CD14-positive monocyte (primary cell): ENCODE data around the gene TDRD6. TPM values are rescaled to one million over a fixed set of nuclear protein-coding genes. Genes with fewer than 3 reads are reported as not detected.

Experiments
- DNase-seq, 3 donors: peaks; one replicate each; pipeline ENCODE4 v3.0.0-alpha.2; 2011 to 2022
- H2AFZ ChIP-seq: 2 replicates; pipeline ENCODE4 v1.6.0; 2012; ENCODE audit warnings: mild to moderate bottlenecking, low read depth, low read length, inconsistent platforms; ENCODE audit not compliant: insufficient read depth, poor library complexity, severe bottlenecking
- H3K27ac ChIP-seq, 2 donors: 1 replicate in 1 of 2; 2 replicates in 1 of 2; pipeline ENCODE4 v1.5.1; 2012 to 2013; ENCODE audit warnings: low read length in 2 of 2, control low read depth in 1 of 2, inconsistent platforms in 1 of 2, low read depth in 1 of 2, mild to moderate bottlenecking in 1 of 2
- H3K27me3 ChIP-seq, 2 donors: one replicate each; pipeline versions ENCODE4 v1.6.0 to v1.6.1; 2011 to 2013; ENCODE audit warnings: low read length in 2 of 2; ENCODE audit not compliant: control insufficient read depth in 2 of 2, insufficient read depth in 2 of 2
- H3K36me3 ChIP-seq, 2 donors: replicated peaks in 1 of 2; 1 replicate in 1 of 2; 2 replicates in 1 of 2; pipeline versions ENCODE4 v1.5.1 to v1.6.1; 2012 to 2013; ENCODE audit warnings: low read length in 2 of 2, control low read depth in 1 of 2, inconsistent platforms in 1 of 2, mild to moderate bottlenecking in 1 of 2; ENCODE audit not compliant: insufficient read depth in 2 of 2, control insufficient read depth in 1 of 2
- H3K4me1 ChIP-seq, 2 donors: 1 replicate in 1 of 2; 2 replicates in 1 of 2; pipeline versions ENCODE4 v1.5.1 to v1.6.1; 2012 to 2013; ENCODE audit warnings: low read length in 2 of 2, control low read depth in 1 of 2, inconsistent platforms in 1 of 2, mild to moderate bottlenecking in 1 of 2, moderate library complexity in 1 of 2; ENCODE audit not compliant: insufficient read depth in 2 of 2, control insufficient read depth in 1 of 2
- H3K4me2 ChIP-seq: replicated peaks from 2 replicates; pipeline ENCODE3; 2012; ENCODE audit warnings: low read length, moderate library complexity, mild to moderate bottlenecking; ENCODE audit not compliant: poor library complexity, severe bottlenecking; ENCODE audit errors: extremely low read depth
- H3K4me3 ChIP-seq, 3 experiments: fragments of 200-600 bp in 1 of 3; sonication (generic) in 1 of 3; replicated peaks in 1 of 3; 1 replicate in 2 of 3; 2 replicates in 1 of 3; pipeline ENCODE4 v1.5.1; 2011 to 2013; ENCODE audit warnings: low read length in 3 of 3, mild to moderate bottlenecking in 3 of 3, control low read depth in 2 of 3, low read depth in 2 of 3, inconsistent platforms in 1 of 3, moderate library complexity in 1 of 3
- H3K79me2 ChIP-seq: 2 replicates; pipeline ENCODE4 v1.6.0; 2012; ENCODE audit warnings: mild to moderate bottlenecking, control low read depth, inconsistent platforms, low read length, moderate library complexity; ENCODE audit not compliant: insufficient read depth
- H3K9ac ChIP-seq: 2 replicates; pipeline ENCODE4 v1.6.0; 2017; ENCODE audit warnings: low read length, mild to moderate bottlenecking; ENCODE audit not compliant: insufficient read depth, poor library complexity, severe bottlenecking
- H3K9me3 ChIP-seq, 2 donors: replicated peaks in 1 of 2; 1 replicate in 1 of 2; 2 replicates in 1 of 2; pipeline versions ENCODE4 v1.5.1 to v1.6.1; 2012 to 2013; ENCODE audit warnings: low read length in 2 of 2, control low read depth in 1 of 2; ENCODE audit not compliant: control insufficient read depth in 1 of 2, insufficient read depth in 1 of 2
- H4K20me1 ChIP-seq: 2 replicates; pipeline ENCODE4 v1.6.0; 2012; ENCODE audit warnings: mild to moderate bottlenecking, low read length, control low read depth, moderate library complexity; ENCODE audit not compliant: insufficient read depth
- H3K27ac Mint-ChIP-seq, 7 donors: one replicate each; pipeline ENCODE4 v1.8.0; 2020; ENCODE audit warnings: mild to moderate bottlenecking in 7 of 7, mixed read lengths in 7 of 7, moderate library complexity in 6 of 7, inconsistent platforms in 2 of 7
- H3K27me3 Mint-ChIP-seq, 3 donors: one replicate each; pipeline ENCODE4 v1.8.0; 2021 to 2022; ENCODE audit warnings: low read depth in 3 of 3, mild to moderate bottlenecking in 3 of 3, mixed read lengths in 3 of 3, moderate library complexity in 3 of 3, inconsistent platforms in 1 of 3
- H3K36me3 Mint-ChIP-seq, 2 donors: one replicate each; pipeline ENCODE4 v1.8.0; 2020; ENCODE audit warnings: mixed read lengths in 2 of 2, inconsistent platforms in 1 of 2, mild to moderate bottlenecking in 1 of 2
- H3K4me1 Mint-ChIP-seq: one replicate; pipeline ENCODE4 v1.8.0; 2020; ENCODE audit warnings: mild to moderate bottlenecking, mixed read lengths
- H3K4me3 Mint-ChIP-seq, 2 donors: one replicate each; pipeline ENCODE4 v1.8.0; 2020; ENCODE audit warnings: mild to moderate bottlenecking in 2 of 2, mixed read lengths in 2 of 2, moderate library complexity in 1 of 2
- H3K9me3 Mint-ChIP-seq, 7 donors: one replicate each; pipeline ENCODE4 v1.8.0; 2020 to 2022; ENCODE audit warnings: mixed read lengths in 7 of 7, mild to moderate bottlenecking in 6 of 7, moderate library complexity in 6 of 7, inconsistent platforms in 2 of 7
- WGBS: methylation state at CpG from one replicate; pipeline ENCODE4 v1.1.5; 2013; ENCODE audit warnings: missing lambda C conversion rate; ENCODE audit not compliant: insufficient coverage; 5-methylcytosine and 5-hydroxymethylcytosine counted together
- intact Hi-C, 2 donors: fragments of 100-400 bp; cut with micrococcal nuclease; formaldehyde crosslinking; loops; one replicate each; pipeline versions ENCODE4 v1.15.0 to v1.15.1; 2023
- polyA plus RNA-seq, 3 donors: library from polyadenylated mRNA; depleted of rRNA in 1 of 3; unstranded in 2 of 3; stranded (reverse) in 1 of 3; fragments of 300-500 nt in 2 of 3; fragments of >200 nt in 1 of 3; fragmentation: Illumina TruSeq in 2 of 3; gene quantifications; 1 replicate in 2 of 3; 2 replicates in 1 of 3; pipeline ENCODE4 v1.2.3, GENCODE V29; 2012 to 2021
- TF ChIP-seq, protein P1 (sequence below): fragments of 200-600 bp; IDR thresholded peaks from one replicate; pipeline ENCODE4 v1.8.0; 2022; ENCODE audit warnings: antibody characterized with exemption, mild to moderate bottlenecking

The TDRD6 gene
- polyA plus RNA-seq, 3 donors, result 0.29 to 0.94 TPM; not detected in 1

DNA sequence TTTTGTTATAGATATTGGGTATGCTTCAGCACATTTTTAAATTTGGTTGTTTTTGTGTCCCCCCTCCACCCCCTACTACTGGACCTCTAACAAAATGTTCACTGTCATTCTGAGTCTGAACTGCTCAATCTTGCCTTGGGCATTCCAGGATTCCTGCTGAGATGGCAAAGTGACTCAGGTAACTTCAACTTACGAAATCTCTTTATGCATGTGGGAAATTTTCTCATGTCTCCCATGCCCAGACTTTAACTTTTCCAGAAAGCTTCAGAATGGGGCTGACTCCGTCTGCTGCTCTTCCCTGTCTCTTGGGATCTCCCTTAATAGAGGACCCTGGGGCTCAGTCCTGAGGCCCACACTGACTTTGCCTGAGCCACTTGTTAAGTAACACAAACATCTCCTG is 49.0 kb upstream of the TDRD6 start:
- Mint-ChIP-seq H3K27me3 (peaks cover 0 to 3% (median 2%) of the 10 kb centered on the region in 3 donors), H3K4me1 (no peaks in the 10 kb centered on the region), H3K36me3 (no peaks in the 10 kb centered on the region), H3K4me3 (no peak overlapping the region), H3K9me3 (no peaks in the 10 kb centered on the region), H3K27ac (no peak overlapping the region)
- H3K36me3 ChIP-seq, result no peaks in the 10 kb centered on the region
- H4K20me1 ChIP-seq, result no peaks in the 10 kb centered on the region
- intact Hi-C loops, result no loop called here
- H3K4me2 ChIP-seq, result no peak overlapping the region
- no peaks in the 10 kb centered on the region for H3K27me3 ChIP-seq
- H3K79me2 ChIP-seq, result no peaks in the 10 kb centered on the region
- WGBS, result 89% methylated on average over 2 of the region's 2 CpGs
- H3K4me3 ChIP-seq, result no peak overlapping the region
- H3K27ac ChIP-seq, result no peak overlapping the region
- TF ChIP-seq, protein P1, sequence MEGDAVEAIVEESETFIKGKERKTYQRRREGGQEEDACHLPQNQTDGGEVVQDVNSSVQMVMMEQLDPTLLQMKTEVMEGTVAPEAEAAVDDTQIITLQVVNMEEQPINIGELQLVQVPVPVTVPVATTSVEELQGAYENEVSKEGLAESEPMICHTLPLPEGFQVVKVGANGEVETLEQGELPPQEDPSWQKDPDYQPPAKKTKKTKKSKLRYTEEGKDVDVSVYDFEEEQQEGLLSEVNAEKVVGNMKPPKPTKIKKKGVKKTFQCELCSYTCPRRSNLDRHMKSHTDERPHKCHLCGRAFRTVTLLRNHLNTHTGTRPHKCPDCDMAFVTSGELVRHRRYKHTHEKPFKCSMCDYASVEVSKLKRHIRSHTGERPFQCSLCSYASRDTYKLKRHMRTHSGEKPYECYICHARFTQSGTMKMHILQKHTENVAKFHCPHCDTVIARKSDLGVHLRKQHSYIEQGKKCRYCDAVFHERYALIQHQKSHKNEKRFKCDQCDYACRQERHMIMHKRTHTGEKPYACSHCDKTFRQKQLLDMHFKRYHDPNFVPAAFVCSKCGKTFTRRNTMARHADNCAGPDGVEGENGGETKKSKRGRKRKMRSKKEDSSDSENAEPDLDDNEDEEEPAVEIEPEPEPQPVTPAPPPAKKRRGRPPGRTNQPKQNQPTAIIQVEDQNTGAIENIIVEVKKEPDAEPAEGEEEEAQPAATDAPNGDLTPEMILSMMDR, result no peak
- no peak overlapping the region for H2AFZ ChIP-seq
- H3K9ac ChIP-seq, result no peak overlapping the region
- no peaks in the 10 kb centered on the region for H3K9me3 ChIP-seq
- DNase-seq, result no peak
- no peaks in the 10 kb centered on the region for H3K4me1 ChIP-seq

DNA sequence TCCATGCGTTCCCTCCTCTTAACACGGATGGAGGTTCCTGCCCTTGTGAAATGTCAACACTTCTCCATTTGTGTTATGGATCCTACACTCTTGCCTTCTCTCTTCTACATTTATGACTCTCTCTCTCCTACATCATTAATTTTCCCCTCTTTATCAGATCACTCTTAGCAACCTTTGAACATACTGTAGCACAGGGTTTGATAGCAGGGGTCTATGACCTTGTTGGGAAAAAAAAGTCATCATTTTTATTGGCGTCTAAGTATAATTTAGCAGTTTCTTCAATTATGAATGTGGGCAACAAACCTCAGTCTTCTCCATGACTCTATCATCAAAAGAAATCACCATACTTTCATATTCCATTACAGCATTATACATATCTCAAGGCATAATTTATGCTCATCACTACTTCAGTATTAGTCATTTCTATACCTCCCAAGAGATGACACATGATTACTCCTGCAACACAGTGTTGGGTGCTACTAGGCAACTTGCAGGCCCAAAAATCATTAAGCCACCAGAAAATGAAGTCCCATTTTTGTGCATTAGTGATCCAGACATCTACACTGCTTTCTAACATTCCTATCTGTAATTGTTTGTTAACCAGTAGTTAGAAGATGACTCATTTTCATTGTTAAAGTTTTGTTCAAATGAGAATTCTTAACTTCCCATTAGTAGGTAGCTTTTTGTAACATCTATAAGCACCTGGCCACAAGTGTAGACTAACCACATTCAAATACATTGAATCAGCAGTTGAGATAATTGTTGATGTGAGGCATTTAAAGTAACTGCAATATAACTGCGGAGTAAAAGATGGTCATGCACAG is 44.5 kb upstream of the TDRD6 start:
- no peaks in the 10 kb centered on the region for H3K4me1 Mint-ChIP-seq
- H3K27ac Mint-ChIP-seq, result peak overlapping the region in 1 of 7 donors; percentile 51

More for the DNA sequence above, 44.5 kb upstream of the TDRD6 start:
- no peaks in the 10 kb centered on the region for H4K20me1 ChIP-seq
- TF ChIP-seq, protein P1, result no peak
- no peaks in the 10 kb centered on the region for H3K79me2 ChIP-seq
- no peak overlapping the region for H3K4me3 ChIP-seq
- WGBS, result 92% methylated on average over 3 of the region's 4 CpGs
- no peaks in the 10 kb centered on the region for H3K9me3 ChIP-seq
- DNase-seq, result no peak
- Mint-ChIP-seq H3K4me3 (no peak overlapping the region), H3K36me3 (no peaks in the 10 kb centered on the region), H3K9me3 (peaks cover 0 to 1% (median 0%) of the 10 kb centered on the region in 7 donors), H3K27me3 (peaks cover 0 to 3% (median 0%) of the 10 kb centered on the region in 3 donors)
- H3K27ac ChIP-seq, result no peak overlapping the region
- intact Hi-C loops, result no loop called here
- H3K36me3 ChIP-seq, result no peaks in the 10 kb centered on the region
- no peaks in the 10 kb centered on the region for H3K4me1 ChIP-seq
- no peak overlapping the region for H3K9ac ChIP-seq
- H3K27me3 ChIP-seq, result peaks cover 0 to 3% of the 10 kb centered on the region in 2 donors
- no peak overlapping the region for H2AFZ ChIP-seq
- H3K4me2 ChIP-seq, result no peak overlapping the region
